Peyer's patch (tissue), 4 donors: ENCODE measurements around the gene MPHOSPH8. TPM values are rescaled to one million over a fixed set of nuclear protein-coding genes. Genes with fewer than 3 reads are reported as not detected.

Source experiments
- DNase-seq, 3 donors: peaks; one replicate each; pipeline ENCODE4 v3.0.0-alpha.2; 2017 to 2019
- H3K27ac ChIP-seq, 4 donors: fragments of 200-600 bp; sonication (generic); one replicate each; pipeline ENCODE4 v1.5.1; 2016 to 2019
- H3K27me3 ChIP-seq, 2 donors: fragments of 200-600 bp; sonication (generic); one replicate each; pipeline ENCODE4 v1.5.1; 2019
- H3K36me3 ChIP-seq, 3 donors: fragments of 200-600 bp; sonication (generic); one replicate each; pipeline ENCODE4 v1.5.1; 2016 to 2019
- H3K4me1 ChIP-seq, 4 donors: fragments of 200-600 bp; sonication (generic); one replicate each; pipeline ENCODE4 v1.5.1; 2016 to 2019
- H3K4me3 ChIP-seq, 4 donors: fragments of 200-600 bp; sonication (generic); 1 replicate in 3 of 4; 2 replicates in 1 of 4; pipeline ENCODE4 v1.5.1; 2016 to 2019; ENCODE audit warnings: mild to moderate bottlenecking in 1 of 4
- H3K9me3 ChIP-seq, 4 donors: fragments of 200-600 bp; sonication (generic); one replicate each; pipeline ENCODE4 v1.5.1; 2016 to 2019; ENCODE audit warnings: mild to moderate bottlenecking in 1 of 4
- POLR2A ChIP-seq, 2 donors: fragments of 450-650 bp; IDR thresholded peaks; one replicate each; pipeline ENCODE4 v1.5.1; 2017; ENCODE audit warnings: antibody characterized with exemption in 2 of 2, mild to moderate bottlenecking in 2 of 2, moderate library complexity in 2 of 2
- total RNA-seq, 4 donors: library from RNA; depleted of rRNA; stranded (reverse); fragments of >200 nt; gene quantifications; one replicate each; pipeline ENCODE4 v1.1.0, GENCODE V29; 2016
- TF ChIP-seq, protein P1 (sequence below), 6 experiments: fragments of 450-650 bp in 4 of 6; fragments of 200-600 bp in 2 of 6; sonication (generic) in 1 of 6; IDR thresholded peaks; one replicate each; pipeline ENCODE4 v1.5.1; 2017 to 2019; ENCODE audit warnings: antibody characterized with exemption in 6 of 6, mild to moderate bottlenecking in 3 of 6, moderate library complexity in 1 of 6

MPHOSPH8 gene
- total RNA-seq, 4 donors from 2014 or later = 33.1 to 117 (median 45.6) TPM

- Histone ChIP-seq H3K4me1 (no peaks in the 10 kb centered on the region), H3K36me3 (peaks cover 0 to 77% (median 0%) of the 10 kb centered on the region in 3 donors), H3K27me3 (no peaks in the 10 kb centered on the region), H3K27ac (no peak overlapping the region), H3K4me3 (no peak overlapping the region), H3K9me3 (no peaks in the 10 kb centered on the region)
- no peak for DNase-seq
- TF ChIP-seq, protein P1, sequence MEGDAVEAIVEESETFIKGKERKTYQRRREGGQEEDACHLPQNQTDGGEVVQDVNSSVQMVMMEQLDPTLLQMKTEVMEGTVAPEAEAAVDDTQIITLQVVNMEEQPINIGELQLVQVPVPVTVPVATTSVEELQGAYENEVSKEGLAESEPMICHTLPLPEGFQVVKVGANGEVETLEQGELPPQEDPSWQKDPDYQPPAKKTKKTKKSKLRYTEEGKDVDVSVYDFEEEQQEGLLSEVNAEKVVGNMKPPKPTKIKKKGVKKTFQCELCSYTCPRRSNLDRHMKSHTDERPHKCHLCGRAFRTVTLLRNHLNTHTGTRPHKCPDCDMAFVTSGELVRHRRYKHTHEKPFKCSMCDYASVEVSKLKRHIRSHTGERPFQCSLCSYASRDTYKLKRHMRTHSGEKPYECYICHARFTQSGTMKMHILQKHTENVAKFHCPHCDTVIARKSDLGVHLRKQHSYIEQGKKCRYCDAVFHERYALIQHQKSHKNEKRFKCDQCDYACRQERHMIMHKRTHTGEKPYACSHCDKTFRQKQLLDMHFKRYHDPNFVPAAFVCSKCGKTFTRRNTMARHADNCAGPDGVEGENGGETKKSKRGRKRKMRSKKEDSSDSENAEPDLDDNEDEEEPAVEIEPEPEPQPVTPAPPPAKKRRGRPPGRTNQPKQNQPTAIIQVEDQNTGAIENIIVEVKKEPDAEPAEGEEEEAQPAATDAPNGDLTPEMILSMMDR (IDR thresholded peaks at IDR 0.05) = no peak
- no peak for TF ChIP-seq POLR2A (IDR thresholded peaks at IDR 0.05)
Measured at GRCh38 chr13:19673473-19674430, 40.3 kb downstream of the MPHOSPH8 start.

- Histone ChIP-seq H3K4me1 (no peaks in the 10 kb centered on the region), H3K36me3 (peaks cover 0 to 66% (median 0%) of the 10 kb centered on the region in 3 donors), H3K4me3 (no peak overlapping the region), H3K27me3 (no peaks in the 10 kb centered on the region), H3K9me3 (no peaks in the 10 kb centered on the region), H3K27ac (no peak overlapping the region)
- no peak for TF ChIP-seq POLR2A (IDR thresholded peaks at IDR 0.05)
- TF ChIP-seq, protein P1 (IDR thresholded peaks at IDR 0.05) = no peak
- no peak for DNase-seq
Measured at GRCh38 chr13:19674898-19675297, 41.4 kb downstream of the MPHOSPH8 start.

GRCh38 chr13:19676168-19676567 lies 42.7 kb downstream of the MPHOSPH8 start:
- Histone ChIP-seq H3K27ac (no peak overlapping the region), H3K4me3 (no peak overlapping the region), H3K9me3 (no peaks in the 10 kb centered on the region), H3K36me3 (peaks cover 0 to 53% (median 0%) of the 10 kb centered on the region in 3 donors), H3K27me3 (no peaks in the 10 kb centered on the region), H3K4me1 (no peaks in the 10 kb centered on the region)
- no peak for DNase-seq
- TF ChIP-seq, protein P1 (IDR thresholded peaks at IDR 0.05) = no peak
- TF ChIP-seq POLR2A (IDR thresholded peaks at IDR 0.05) = no peak

GRCh38 chr13:19680751-19681150 lies 47.3 kb downstream of the MPHOSPH8 start:
- H3K36me3 ChIP-seq = peaks cover 0 to 13% (median 0%) of the 10 kb centered on the region in 3 donors
- H3K27me3 ChIP-seq = no peaks in the 10 kb centered on the region
- H3K4me1 ChIP-seq = no peaks in the 10 kb centered on the region
- H3K4me3 ChIP-seq = no peak overlapping the region
- H3K9me3 ChIP-seq = no peaks in the 10 kb centered on the region
- DNase-seq = no peak
- no peak for TF ChIP-seq POLR2A (IDR thresholded peaks at IDR 0.05)
- TF ChIP-seq, protein P1 (IDR thresholded peaks at IDR 0.05) = no peak
- no peak overlapping the region for H3K27ac ChIP-seq

DNA sequence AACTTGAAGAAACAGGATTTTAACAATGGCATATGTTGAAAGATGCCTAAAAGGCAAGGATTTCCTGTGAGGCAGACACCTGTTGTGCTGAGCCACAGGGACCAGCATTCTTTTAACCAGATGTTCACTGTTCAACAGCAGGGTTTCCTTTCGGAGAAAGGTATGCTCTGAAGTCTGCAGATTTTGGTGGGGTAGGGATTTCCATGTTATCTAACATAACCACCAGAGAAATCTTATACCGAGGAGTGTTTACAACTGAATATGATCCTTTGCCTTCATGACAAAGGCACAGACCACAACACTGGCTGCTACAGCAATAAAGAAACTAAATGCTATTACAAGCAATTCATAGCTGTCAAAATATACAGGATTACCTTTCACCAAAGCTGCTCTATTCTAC lies 48.1 kb downstream of the MPHOSPH8 start:
- no peak for DNase-seq
- no peaks in the 10 kb centered on the region for H3K27me3 ChIP-seq
- no peak overlapping the region for H3K4me3 ChIP-seq
- H3K27ac ChIP-seq = no peak overlapping the region
- peaks cover 0 to 6% (median 0%) of the 10 kb centered on the region in 3 donors for H3K36me3 ChIP-seq
- no peaks in the 10 kb centered on the region for H3K4me1 ChIP-seq
- H3K9me3 ChIP-seq = no peaks in the 10 kb centered on the region
- TF ChIP-seq, protein P1 (IDR thresholded peaks at IDR 0.05) = no peak
- TF ChIP-seq POLR2A (IDR thresholded peaks at IDR 0.05) = no peak
